ENCODE measurements around the gene UBE2G2.

UBE2G2 gene

DNA sequence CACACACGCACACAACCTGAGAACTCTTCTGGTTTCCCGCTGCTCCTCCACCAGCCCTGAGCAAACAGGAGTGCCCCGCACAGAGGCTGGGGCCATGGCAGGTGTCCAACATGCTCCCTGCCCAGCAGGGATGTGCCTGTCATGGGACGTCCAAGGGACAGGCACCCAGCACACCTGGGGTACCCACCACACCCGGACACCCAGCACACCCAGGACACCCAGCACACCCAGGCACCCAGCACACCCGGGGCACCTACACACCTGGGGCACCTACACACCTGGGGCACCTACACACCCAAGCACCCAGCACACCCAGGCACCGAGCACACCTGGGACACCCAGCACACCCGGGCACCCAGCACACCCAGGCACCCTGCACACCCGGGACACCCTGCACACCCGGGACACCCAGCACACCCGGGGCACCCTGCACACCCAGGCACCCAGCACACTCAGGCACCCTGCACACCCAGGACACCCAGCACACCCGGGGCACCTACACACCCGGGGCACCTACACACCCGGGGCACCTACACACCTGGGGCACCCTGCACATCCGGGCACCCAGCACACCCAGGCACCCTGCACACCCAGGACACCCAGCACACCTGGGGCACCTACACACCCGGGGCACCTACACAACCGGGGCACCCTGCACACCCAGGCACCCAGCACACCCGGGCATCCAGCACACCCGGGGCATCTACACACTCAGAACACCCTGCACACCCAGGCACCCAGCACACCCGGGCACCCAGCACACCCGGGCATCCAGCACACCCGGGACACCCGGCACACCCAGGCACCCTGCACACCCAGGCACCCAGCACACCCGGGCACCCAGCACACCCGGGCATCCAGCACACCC, 37.9 kb downstream of the UBE2G2 start:
- TF ChIP-seq SPI1 (IDR thresholded peaks at IDR 0.05; ENCODE audit: borderline replicate concordance, low read depth): no peak
- TF ChIP-seq GABPA (IDR thresholded peaks at IDR 0.05; ENCODE audit: low read depth): no peak
- TF ChIP-seq, protein P1, sequence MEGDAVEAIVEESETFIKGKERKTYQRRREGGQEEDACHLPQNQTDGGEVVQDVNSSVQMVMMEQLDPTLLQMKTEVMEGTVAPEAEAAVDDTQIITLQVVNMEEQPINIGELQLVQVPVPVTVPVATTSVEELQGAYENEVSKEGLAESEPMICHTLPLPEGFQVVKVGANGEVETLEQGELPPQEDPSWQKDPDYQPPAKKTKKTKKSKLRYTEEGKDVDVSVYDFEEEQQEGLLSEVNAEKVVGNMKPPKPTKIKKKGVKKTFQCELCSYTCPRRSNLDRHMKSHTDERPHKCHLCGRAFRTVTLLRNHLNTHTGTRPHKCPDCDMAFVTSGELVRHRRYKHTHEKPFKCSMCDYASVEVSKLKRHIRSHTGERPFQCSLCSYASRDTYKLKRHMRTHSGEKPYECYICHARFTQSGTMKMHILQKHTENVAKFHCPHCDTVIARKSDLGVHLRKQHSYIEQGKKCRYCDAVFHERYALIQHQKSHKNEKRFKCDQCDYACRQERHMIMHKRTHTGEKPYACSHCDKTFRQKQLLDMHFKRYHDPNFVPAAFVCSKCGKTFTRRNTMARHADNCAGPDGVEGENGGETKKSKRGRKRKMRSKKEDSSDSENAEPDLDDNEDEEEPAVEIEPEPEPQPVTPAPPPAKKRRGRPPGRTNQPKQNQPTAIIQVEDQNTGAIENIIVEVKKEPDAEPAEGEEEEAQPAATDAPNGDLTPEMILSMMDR (IDR thresholded peaks at IDR 0.05; ENCODE audit: insufficient read depth, low read length): no peak
- no peak for TF ChIP-seq POLR2AphosphoS5 (IDR thresholded peaks at IDR 0.05; ENCODE audit: low read depth)
- TF ChIP-seq, protein P2, sequence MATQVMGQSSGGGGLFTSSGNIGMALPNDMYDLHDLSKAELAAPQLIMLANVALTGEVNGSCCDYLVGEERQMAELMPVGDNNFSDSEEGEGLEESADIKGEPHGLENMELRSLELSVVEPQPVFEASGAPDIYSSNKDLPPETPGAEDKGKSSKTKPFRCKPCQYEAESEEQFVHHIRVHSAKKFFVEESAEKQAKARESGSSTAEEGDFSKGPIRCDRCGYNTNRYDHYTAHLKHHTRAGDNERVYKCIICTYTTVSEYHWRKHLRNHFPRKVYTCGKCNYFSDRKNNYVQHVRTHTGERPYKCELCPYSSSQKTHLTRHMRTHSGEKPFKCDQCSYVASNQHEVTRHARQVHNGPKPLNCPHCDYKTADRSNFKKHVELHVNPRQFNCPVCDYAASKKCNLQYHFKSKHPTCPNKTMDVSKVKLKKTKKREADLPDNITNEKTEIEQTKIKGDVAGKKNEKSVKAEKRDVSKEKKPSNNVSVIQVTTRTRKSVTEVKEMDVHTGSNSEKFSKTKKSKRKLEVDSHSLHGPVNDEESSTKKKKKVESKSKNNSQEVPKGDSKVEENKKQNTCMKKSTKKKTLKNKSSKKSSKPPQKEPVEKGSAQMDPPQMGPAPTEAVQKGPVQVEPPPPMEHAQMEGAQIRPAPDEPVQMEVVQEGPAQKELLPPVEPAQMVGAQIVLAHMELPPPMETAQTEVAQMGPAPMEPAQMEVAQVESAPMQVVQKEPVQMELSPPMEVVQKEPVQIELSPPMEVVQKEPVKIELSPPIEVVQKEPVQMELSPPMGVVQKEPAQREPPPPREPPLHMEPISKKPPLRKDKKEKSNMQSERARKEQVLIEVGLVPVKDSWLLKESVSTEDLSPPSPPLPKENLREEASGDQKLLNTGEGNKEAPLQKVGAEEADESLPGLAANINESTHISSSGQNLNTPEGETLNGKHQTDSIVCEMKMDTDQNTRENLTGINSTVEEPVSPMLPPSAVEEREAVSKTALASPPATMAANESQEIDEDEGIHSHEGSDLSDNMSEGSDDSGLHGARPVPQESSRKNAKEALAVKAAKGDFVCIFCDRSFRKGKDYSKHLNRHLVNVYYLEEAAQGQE (IDR thresholded peaks at IDR 0.05; ENCODE audit: insufficient replicate concordance, low read depth): no peak
- no peak overlapping the region for H3K4me3 ChIP-seq (replicated peaks; ENCODE audit: insufficient read depth, low read length)
- H3K27me3 ChIP-seq (ENCODE audit: insufficient read depth, poor library complexity, severe bottlenecking): no peaks in the 10 kb centered on the region
- no peak overlapping the region for H3K27ac ChIP-seq (replicated peaks)
- no peak for DNase-seq (ENCODE audit: low read depth in 1 of 2, low spot score in 1 of 2)

DNA sequence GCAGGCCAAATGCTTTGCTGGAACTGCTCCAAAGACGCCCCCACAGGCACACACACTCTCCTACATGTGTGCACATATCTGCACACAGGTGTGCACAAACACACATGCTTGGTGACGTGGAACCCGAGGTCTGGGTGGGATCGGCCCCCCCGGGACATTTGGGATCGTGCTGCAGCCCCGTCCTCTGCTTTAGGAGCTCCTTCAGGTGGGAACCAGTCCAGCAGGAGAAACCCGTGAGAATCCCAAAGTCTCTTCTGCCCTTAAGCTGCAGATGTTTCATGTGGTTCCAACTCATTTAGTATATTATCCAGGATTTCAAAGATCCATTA, 38.6 kb downstream of the UBE2G2 start:
- Histone ChIP-seq H3K27me3 (ENCODE audit: insufficient read depth, poor library complexity, severe bottlenecking) (no peaks in the 10 kb centered on the region), H3K27ac (replicated peaks) (no peak overlapping the region), H3K4me3 (replicated peaks; ENCODE audit: insufficient read depth, low read length) (no peak overlapping the region)
- DNase-seq (ENCODE audit: low read depth in 1 of 2, low spot score in 1 of 2): no peak
- TF ChIP-seq, protein P2 (IDR thresholded peaks at IDR 0.05; ENCODE audit: insufficient replicate concordance, low read depth): no peak

DNA sequence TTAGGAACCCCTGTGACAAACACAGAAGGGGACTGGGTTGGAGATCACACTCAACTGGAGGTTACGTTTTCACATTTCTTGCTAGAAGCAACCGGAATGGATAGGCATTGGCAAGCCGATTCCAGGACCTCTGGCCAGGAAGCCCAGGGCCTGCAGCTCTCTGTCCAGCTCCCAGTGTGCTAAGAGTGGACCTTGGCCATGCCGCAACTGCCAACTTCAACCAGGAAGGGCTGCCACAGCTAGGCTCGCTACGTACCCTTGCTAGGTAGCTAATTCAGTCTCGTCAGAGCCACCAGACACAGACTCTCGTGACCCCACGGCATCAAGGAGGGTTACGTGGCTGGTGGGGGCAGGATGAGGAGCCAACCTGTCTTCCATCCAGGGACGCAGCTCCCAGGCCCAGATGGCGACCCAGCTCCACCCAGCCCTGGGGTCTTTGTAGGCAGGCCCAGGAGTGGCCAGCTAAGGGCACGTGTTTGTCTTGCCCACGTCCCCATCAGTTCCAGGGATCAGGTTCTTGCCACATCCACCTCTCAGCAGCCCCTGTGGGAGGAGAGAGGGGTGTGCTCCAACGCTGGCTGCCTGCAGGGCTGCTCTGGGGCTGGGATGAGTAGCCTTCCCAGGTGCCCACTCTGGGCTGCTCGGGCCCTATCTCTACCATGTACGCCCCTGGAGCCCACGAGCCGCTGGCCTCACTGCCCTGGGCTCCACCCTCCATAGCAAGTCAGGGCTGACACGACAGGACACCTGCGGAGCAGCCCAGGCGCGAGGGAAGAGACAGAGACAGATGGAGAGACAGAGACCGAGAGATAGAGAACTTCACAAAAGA, 39.2 kb downstream of the UBE2G2 start:
- no peak for DNase-seq (ENCODE audit: low read depth in 1 of 2, low spot score in 1 of 2)
- Histone ChIP-seq H3K27ac (replicated peaks) (no peak overlapping the region), H3K4me3 (replicated peaks; ENCODE audit: insufficient read depth, low read length) (no peak overlapping the region), H3K27me3 (ENCODE audit: insufficient read depth, poor library complexity, severe bottlenecking) (no peaks in the 10 kb centered on the region)
- no peak for TF ChIP-seq SPI1 (IDR thresholded peaks at IDR 0.05; ENCODE audit: borderline replicate concordance, low read depth)
- TF ChIP-seq GABPA (IDR thresholded peaks at IDR 0.05; ENCODE audit: low read depth): no peak
- no peak for TF ChIP-seq POLR2AphosphoS5 (IDR thresholded peaks at IDR 0.05; ENCODE audit: low read depth)
- TF ChIP-seq, protein P1 (IDR thresholded peaks at IDR 0.05; ENCODE audit: insufficient read depth, low read length): no peak
- TF ChIP-seq, protein P2 (IDR thresholded peaks at IDR 0.05; ENCODE audit: insufficient replicate concordance, low read depth): no peak
